ENCODE data around the gene KRT84.
"Not testable (repeated sequence)": the region's sequence is repeated elsewhere in the genome, so short reads cannot be mapped to it uniquely, and the experiment has no call there.

KRT84 gene

DNA sequence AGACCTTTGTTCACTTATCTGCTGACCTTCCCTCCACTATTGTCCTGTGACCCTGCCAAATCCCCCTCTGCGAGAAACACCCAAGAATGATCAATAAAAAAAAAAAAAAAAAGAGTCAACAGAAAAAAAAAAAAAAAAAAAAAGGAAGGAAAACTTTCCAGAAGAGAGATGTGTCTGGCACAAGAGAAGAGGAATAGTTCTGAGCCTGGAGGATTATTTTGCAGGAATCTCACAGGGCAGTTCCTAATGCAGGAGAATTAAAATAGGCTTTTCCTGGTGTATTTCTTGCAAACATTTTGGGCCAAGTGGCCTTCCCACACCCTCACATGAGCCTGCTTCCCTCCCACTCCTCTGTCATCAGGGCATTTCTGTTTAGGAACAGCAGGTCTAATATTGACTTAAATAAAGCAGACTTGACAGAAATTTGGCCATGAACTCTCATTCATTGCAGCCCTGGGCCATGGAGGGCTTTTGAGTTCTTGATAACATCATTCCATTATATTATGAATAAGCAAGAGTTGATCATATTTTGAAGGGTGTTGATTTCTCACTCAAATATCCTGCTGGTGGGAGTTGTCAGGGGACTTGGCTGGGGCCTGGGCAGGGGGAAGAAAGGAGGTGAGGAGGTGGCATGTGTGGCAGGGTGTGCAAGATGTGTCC, 25.3 kb upstream of the KRT84 start:
- DNase-seq, result not testable (repeated sequence)

GRCh38 chr12:52407918-52408317, 22.5 kb upstream of the KRT84 start:
- DNase-seq, result no peak

DNA sequence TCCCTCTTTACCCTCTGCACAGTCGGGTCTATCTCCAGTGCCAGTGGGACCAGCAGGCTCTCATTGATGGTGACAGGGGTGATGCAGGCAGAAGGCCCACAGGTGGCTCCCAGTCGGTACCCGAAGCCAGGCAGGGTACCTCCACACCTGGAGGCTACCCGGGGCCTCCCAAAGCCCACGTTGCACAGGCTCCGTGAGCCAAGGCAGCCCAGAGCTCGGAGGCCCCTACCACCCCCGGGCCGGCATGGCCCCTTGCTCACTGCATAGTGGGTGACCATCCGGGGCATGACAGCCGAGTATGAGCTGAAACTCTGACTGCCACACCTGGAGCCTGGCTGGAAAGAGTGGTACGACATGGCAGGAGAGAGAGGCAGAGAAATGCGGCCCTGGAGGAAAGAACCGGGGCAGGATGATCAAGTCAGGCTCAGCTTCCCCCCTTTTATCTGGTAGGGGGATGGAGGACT, 20.5 kb upstream of the KRT84 start, which contains the start of gene KRT82:
Gene KRT82 (minus strand): TSS at position 414 of the 464 bp plus-strand sequence. CDS start 58 bp downstream, at position 356.
- no peak for DNase-seq

GRCh38 chr12:52404951-52405350, 19.5 kb upstream of the KRT84 start:
- DNase-seq, result no peak

- no peak for DNase-seq
These were observed 18.1 kb upstream of the KRT84 start for GRCh38 chr12:52403561-52403960.

DNA sequence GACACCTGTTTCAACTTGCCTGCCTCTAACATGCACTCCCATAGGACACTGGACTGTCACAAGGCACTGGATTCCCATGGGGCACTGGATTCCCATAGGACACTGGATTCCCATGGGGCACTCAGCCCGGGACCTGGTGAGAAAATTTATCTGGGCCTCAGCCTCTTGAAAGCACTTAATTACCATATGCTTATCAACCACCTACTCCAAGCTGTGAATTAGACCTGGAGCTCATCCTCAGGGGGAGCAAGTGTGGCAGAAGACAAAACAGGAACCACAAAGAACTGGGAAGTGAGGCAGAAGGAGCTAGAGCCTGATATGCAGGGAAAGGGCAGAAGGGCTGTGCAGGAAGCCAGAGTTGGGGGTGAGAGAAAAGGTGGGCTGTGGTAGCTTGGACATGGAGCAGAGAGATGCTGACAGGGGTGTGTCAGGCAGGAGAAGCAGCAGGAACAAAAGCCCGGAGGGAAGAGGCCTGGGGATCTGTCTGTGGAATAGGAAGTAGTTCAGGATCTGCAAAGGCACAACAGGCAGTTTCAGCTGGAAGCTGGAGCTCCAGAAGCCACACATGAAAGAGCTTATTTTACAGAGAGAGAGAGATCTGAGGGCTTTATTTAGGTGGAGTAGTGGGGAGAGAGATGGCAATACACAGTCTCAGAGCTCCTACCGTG, 17.6 kb upstream of the KRT84 start:
- DNase-seq, result no peak

- no peak for DNase-seq
These were observed 16.9 kb upstream of the KRT84 start for GRCh38 chr12:52402377-52402776.

DNA sequence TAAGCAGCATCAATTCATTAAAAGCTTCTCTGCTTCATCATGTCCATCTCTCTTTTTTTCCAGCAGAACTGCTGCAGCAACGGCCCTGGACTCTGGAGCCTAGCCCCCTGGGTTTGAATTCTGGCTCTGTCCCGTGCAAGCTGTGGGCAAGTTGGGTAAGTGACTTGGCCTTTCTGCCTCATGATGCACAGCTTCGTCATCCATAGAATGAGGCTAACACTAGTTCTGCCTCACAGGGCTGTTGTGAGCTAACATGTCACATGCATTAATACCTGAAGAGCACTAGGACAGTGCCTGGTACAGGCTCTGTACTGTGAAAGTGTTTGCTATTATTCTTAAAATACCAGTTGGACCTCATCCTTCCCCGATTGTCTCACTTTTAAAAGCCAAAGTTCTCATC, 16.5 kb upstream of the KRT84 start:
- no peak for DNase-seq

GRCh38 chr12:52401526-52401925, 16.1 kb upstream of the KRT84 start:
- DNase-seq, result no peak

GRCh38 chr12:52400906-52401305, 15.5 kb upstream of the KRT84 start:
- DNase-seq, result no peak

- no peak for DNase-seq
These were observed 14.3 kb upstream of the KRT84 start for GRCh38 chr12:52399756-52400155.

- no peak for DNase-seq
These were observed 12.7 kb upstream of the KRT84 start for GRCh38 chr12:52398176-52398575.

DNA sequence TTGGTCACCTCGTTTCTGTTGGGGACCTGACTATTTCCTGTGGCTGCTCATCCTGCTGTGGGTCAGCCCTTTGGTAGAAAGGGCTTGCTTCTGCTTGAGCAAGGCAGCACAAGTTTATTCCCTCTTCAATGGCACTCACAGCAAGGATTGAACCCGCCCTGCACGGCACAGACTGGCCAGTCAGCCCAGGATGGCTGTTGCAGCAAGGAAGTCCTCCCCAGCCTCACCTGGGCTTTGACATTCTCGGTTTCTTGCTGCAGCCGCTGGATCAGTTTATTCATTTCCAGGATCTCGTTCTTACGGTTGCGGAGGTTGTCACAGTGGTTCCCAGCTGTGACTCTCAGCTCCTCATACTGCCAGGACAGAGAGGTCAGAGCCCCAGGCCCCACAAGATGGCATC, 11.2 kb upstream of the KRT84 start:
- no peak for DNase-seq

DNA sequence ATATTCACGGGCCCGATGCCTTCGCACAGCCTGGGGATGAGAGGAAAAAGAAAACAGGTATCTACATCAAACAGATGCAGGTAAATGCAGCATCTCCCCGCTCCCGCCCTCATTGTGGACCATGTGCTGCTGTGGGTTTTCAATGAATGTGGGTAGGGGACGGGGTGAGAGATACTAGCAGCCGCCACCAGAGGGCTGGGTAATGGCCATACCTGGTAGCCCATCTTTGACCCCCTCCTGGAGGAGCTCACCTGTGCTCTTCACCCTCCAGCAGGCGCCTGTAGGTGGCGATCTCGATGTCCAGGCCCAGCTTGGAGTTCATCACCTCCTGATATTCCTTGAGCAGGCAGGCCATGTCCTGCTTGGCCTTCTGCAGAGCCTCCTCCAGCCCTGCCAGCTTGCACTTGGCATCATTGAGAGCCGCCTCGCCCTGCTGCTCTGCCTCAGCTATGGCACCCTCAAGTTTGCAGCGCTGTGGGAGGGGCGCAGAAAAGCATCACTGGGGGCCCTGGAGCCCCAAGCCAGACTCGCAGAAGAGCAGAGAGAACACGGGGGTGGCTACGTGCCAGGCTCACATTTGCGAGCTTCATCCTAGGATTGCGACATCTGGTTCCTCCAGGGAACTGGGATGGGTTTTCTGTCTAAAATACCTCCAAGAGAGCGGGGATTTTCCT, 10.4 kb upstream of the KRT84 start:
- DNase-seq, result no peak

DNA sequence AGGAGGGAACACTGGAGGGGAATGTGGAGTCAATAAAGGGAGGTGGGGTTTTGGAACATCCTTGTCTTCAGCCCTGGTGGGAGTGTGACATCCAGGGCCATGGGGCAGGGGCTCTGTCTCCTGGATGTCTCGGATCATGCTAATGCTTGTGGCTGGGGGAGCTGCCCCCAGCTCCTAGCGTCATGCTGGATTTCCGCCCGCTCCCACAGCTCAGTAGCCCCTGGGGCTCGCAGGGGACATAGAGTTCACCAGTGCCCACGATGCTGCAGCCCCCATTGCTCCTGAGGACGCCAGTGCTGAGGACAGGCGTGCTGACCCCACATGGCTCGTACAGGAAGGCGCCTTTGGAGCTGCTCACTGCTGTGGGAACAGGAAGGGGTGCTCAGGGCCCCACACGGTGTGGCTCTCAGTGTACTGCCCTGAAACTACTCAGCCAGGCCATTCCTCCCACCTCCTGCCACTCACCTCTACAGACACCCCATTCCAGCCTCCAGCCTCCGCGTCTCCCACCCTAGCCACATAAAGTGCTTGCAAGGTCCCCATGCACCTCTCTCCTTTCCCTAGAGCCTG, 9.5 kb upstream of the KRT84 start:
- no peak for DNase-seq

DNA sequence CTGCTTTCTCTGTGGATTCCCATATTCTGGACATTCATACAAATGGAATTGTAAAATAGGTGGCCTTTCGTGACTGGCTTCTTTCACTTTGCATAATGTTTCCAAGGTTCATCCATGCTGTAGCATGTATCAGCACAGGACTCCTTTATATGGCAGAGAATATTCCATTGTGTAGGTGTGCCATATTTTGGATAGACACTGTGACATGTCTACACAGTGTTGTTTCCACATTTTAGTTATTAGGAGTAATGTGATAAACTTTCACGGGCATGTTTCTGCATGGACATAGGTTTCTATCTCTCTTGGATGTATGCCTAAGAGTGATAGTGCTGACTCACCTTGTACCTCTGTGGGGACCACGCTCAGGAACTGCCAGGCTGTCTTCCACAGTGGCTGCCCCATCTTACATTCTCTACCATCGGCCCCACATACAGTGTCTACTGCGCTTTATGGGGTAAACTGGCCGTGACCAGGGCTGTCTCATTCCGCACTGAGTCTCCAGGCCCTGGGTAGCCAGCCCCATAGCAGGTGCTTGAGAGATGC, 7.1 kb upstream of the KRT84 start:
- no peak for DNase-seq

DNA sequence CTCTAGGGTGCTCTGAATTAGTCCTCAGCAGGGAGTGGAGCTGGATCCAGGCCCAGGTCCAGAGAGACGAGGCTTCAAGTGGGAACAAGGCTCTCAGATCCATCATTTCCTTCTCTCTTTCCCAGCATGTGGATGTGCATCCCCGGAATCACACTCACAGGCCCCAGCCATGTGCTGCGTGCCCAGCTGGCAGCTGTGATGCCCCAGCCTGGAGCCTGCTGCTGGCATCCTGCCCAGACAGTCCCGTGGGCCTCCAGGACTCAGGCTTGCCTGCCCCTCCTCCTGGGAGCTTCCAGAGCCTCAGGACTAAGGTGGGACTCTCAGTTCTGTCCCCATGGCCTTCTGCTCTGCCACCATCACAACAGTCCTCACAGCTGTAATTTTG, 6.2 kb upstream of the KRT84 start:
- no peak for DNase-seq

DNA sequence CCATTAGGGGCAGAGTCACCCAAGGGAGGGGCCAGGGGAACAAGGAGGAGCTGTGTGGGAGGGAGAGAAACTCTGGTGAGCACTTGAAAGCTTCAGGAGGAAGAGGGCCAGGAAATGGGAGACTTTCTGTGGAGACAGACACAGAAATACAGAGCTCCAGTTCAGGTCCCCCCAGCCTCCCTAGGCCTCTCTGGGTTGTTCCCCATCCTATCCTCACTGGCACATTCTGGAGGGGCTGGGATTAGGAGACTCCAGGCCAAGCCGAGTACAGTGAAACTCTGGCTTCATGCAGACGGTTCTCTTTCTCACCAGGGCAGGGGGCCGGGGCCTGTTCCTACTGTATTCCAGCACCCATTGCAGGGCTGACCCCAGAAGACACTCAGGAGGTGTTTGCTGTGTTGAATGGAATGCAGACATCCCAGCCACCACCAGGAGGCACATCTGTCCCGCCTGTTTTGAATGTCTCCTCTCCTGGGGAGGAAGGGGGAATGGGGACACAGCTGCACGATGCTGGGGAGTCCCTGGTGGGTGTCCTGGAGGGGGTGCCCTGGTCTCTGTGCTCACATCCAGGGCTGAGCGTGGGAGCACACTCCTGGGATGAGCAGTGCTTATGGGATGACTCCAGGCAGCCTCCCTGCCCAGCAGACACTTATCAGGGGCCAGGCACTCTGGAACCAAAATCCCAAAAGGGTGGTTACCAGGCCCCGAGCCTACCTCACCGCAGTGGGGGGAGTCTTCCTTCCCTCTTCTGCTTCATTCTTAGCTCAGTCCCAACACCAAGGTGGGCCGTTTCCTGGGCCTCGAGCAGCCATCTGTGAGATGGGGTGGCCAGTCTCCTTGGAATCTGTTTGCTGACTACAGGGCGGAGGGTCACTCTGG, 5.5 kb upstream of the KRT84 start:
- DNase-seq, result no peak

GRCh38 chr12:52389313-52390207, 4.1 kb upstream of the KRT84 start:
- no peak for DNase-seq

DNA sequence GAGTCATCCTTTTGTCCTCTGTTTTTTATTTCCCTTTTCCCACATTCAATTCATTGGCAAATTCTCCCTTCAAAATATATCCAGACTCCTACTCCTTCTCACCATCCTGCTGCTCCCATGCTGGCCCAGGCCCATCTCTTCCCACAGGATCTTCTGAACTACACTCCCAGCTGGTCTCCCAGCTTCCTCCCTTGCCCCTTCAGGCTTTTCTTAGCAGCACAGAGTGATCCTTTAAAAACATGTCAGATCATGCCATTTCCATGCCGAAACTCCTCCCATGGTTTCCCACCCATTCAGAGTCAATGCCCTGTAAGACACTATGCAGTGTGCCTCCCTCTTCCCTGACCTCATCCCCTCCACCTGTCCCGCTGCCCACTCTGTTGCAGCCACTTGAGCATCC, 2.4 kb upstream of the KRT84 start:
- DNase-seq, result no peak

- DNase-seq, result no peak
These were observed 2.1 kb downstream of the KRT84 start for GRCh38 chr12:52383331-52383730.

Data from cerebellar nuclear complex (tissue), 1 donor.